Endothelial cell of umbilical vein (primary cell): ENCODE measurements around the gene KIAA1549. TPM values are rescaled to one million over a fixed set of nuclear protein-coding genes. Genes with fewer than 3 reads are reported as not detected.

Source experiments
- BruUV-seq: library from RNA; stranded (reverse); fragments of 400-500 nt; replicated peaks from 2 replicates; lab custom pipeline; 2021; lab: Mats Ljungman, UMichigan
- CTCF ChIA-PET: fragments of 300-600, 350-600 bp; sonication (Branson Sonifier 250); formaldehyde crosslinking; loops from one replicate; lab custom pipeline; 2021; ENCODE audit warnings: antibody characterized with exemption, inconsistent platforms; lab: Charles Lee
- POLR2A ChIA-PET: fragments of 300-600, 350-600 bp; sonication (Branson Sonifier 250); formaldehyde crosslinking; loops from one replicate; lab custom pipeline; 2021; ENCODE audit warnings: antibody characterized with exemption, inconsistent platforms; lab: Charles Lee
- DNase-seq: peaks from one replicate; pipeline ENCODE4 v3.0.0-alpha.2; 2011; ENCODE audit warnings: low read depth, low spot score
- FAIRE-seq: peaks from 2 replicates; lab custom pipeline; 2011; peaks lifted over from hg19 to GRCh38; lab: Jason Lieb, UNC
- H2AFZ ChIP-seq: 2 replicates; pipeline ENCODE4 v1.6.0; 2012; ENCODE audit warnings: low read depth, low read length, control low read depth, inconsistent platforms
- H3K27ac ChIP-seq: 2 replicates; pipeline ENCODE4 v1.5.1; 2011; ENCODE audit warnings: low read depth, mild to moderate bottlenecking, control low read depth, low read length, moderate library complexity; ENCODE audit not compliant: insufficient read depth
- H3K27me3 ChIP-seq, 2 experiments: 2 replicates each; pipeline versions ENCODE4 v1.6.0 to v1.6.1; 2011; ENCODE audit warnings: low read length in 2 of 2, mixed read lengths in 1 of 2; ENCODE audit not compliant: control insufficient read depth in 2 of 2, insufficient read depth in 2 of 2
- H3K36me3 ChIP-seq, 2 experiments: 2 replicates in 1 of 2; 3 replicates in 1 of 2; pipeline ENCODE4 v1.5.1; 2011; ENCODE audit warnings: low read length in 2 of 2, mild to moderate bottlenecking in 1 of 2, moderate library complexity in 1 of 2; ENCODE audit not compliant: control insufficient read depth in 2 of 2, insufficient read depth in 2 of 2; ENCODE audit errors: extremely low read depth in 1 of 2
- H3K4me1 ChIP-seq: 3 replicates; pipeline ENCODE4 v1.5.1; 2011; ENCODE audit warnings: mild to moderate bottlenecking, low read length; ENCODE audit not compliant: control insufficient read depth, insufficient read depth; ENCODE audit errors: extremely low read depth
- H3K4me2 ChIP-seq: 2 replicates; pipeline ENCODE4 v1.6.1; 2011; ENCODE audit warnings: low read length, control low read depth, mixed read lengths; ENCODE audit not compliant: insufficient read depth
- H3K4me3 ChIP-seq, 3 experiments: fragments of 200-600 bp in 1 of 3; sonication (generic), shearing (Covaris generic) in 1 of 3; replicated peaks in 1 of 3; 2 replicates each; pipeline ENCODE4 v1.5.1; 2011 to 2016; ENCODE audit warnings: control low read depth in 3 of 3, low read length in 3 of 3, mild to moderate bottlenecking in 2 of 3, inconsistent platforms in 1 of 3, low read depth in 1 of 3, moderate library complexity in 1 of 3; ENCODE audit not compliant: insufficient read depth in 1 of 3
- H3K79me2 ChIP-seq: 2 replicates; pipeline ENCODE4 v1.6.0; 2012; ENCODE audit warnings: low read length, inconsistent platforms; ENCODE audit not compliant: control insufficient read depth, insufficient read depth
- H3K9ac ChIP-seq: replicated peaks from 2 replicates; pipeline ENCODE3; 2011; ENCODE audit warnings: low read length, control low read depth; ENCODE audit not compliant: insufficient read depth; ENCODE audit errors: extremely low read depth
- H3K9me1 ChIP-seq: replicated peaks from 3 replicates; pipeline ENCODE4 v1.6.0; 2011; ENCODE audit warnings: mild to moderate bottlenecking, low read length; ENCODE audit not compliant: control insufficient read depth, insufficient read depth; ENCODE audit errors: extremely low read depth
- H3K9me3 ChIP-seq: replicated peaks from 2 replicates; pipeline ENCODE4 v1.5.1; 2012; ENCODE audit warnings: low read length, inconsistent platforms; ENCODE audit not compliant: control insufficient read depth, insufficient read depth
- H4K20me1 ChIP-seq: replicated peaks from 2 replicates; pipeline ENCODE3; 2011; ENCODE audit warnings: mild to moderate bottlenecking, low read length; ENCODE audit not compliant: control insufficient read depth, insufficient read depth; ENCODE audit errors: extremely low read depth
- EZH2 ChIP-seq: IDR thresholded peaks from 2 replicates; pipeline ENCODE4 v1.6.1; 2012; ENCODE audit warnings: borderline replicate concordance, low read depth, mild to moderate bottlenecking, moderate library complexity, low read length, inconsistent platforms; ENCODE audit not compliant: severe bottlenecking
- FOS ChIP-seq: IDR thresholded peaks from 2 replicates; pipeline ENCODE4 v1.6.1; 2011; ENCODE audit warnings: mild to moderate bottlenecking, low read length, moderate library complexity, borderline replicate concordance; ENCODE audit not compliant: insufficient read depth
- GATA2 ChIP-seq: IDR thresholded peaks from 2 replicates; pipeline ENCODE4 v1.7.0; 2011; ENCODE audit warnings: low read depth, mild to moderate bottlenecking, moderate library complexity, mixed read lengths, low read length; ENCODE audit not compliant: insufficient read length, insufficient read depth
- JUN ChIP-seq: IDR thresholded peaks from 2 replicates; pipeline ENCODE4 v1.6.1; 2011; ENCODE audit warnings: borderline replicate concordance, low read depth; ENCODE audit not compliant: insufficient read length, insufficient read depth
- MYC ChIP-seq: IDR thresholded peaks from one replicate; pipeline ENCODE4 v1.6.1; 2011; ENCODE audit warnings: mild to moderate bottlenecking, low read depth, low read length
- POLR2A ChIP-seq: IDR thresholded peaks from 2 replicates; pipeline ENCODE4 v1.6.1; 2012; ENCODE audit warnings: low read depth, mild to moderate bottlenecking, control low read depth, low read length
- POLR2AphosphoS5 ChIP-seq: IDR thresholded peaks from 2 replicates; pipeline ENCODE4 v1.6.1; 2012; ENCODE audit warnings: low read depth, mild to moderate bottlenecking, control low read depth, low read length, moderate library complexity; ENCODE audit not compliant: insufficient read depth
- dilution Hi-C: fragments of 300-500 bp; cut with MboI; formaldehyde crosslinking; loops from one replicate; pipeline ENCODE4 v1.15.0; 2019; ENCODE audit warnings: low sequenced_read_pairs; ENCODE audit not compliant: extremely low pct_ligation_motif_present
- intact Hi-C: fragments of 100-400 bp; cut with micrococcal nuclease; formaldehyde crosslinking; loops from one replicate; pipeline ENCODE4 v1.10.0; 2022
- polyA plus RNA-seq, 4 experiments: library from polyadenylated mRNA; depleted of rRNA in 3 of 4; stranded (reverse) in 3 of 4; unstranded in 1 of 4; fragments of >200 nt; gene quantifications; 2 replicates each; pipeline versions ENCODE4 v1.2.1 to v1.2.3, GENCODE V29; 2011 to 2012; ENCODE audit warnings: missing spikeins in 1 of 4
- total RNA-seq: library from RNA; stranded (reverse); gene quantifications from 2 replicates; pipeline ENCODE4 v1.2.3, GENCODE V29; 2021
- TF ChIP-seq, protein P1 (sequence below), 2 donors: IDR thresholded peaks; 1 replicate in 1 of 2; 2 replicates in 1 of 2; pipeline ENCODE4 v1.5.1; 2011; ENCODE audit warnings: low read length in 2 of 2, mild to moderate bottlenecking in 2 of 2, moderate library complexity in 2 of 2, control low read depth in 1 of 2, inconsistent platforms in 1 of 2, low read depth in 1 of 2; ENCODE audit not compliant: insufficient read depth in 1 of 2; ENCODE audit errors: extremely low read depth in 1 of 2
- TF ChIP-seq, protein P2 (sequence below): IDR thresholded peaks from 2 replicates; pipeline ENCODE4 v1.6.1; 2011; ENCODE audit not compliant: insufficient read depth, insufficient read length

The KIAA1549 gene
- total and polyA plus RNA-seq, 2 donors (not counting 3 experiments of a cell fraction or from before 2014, with no cell fraction given) = 4.6 to 10.9 TPM

DNA sequence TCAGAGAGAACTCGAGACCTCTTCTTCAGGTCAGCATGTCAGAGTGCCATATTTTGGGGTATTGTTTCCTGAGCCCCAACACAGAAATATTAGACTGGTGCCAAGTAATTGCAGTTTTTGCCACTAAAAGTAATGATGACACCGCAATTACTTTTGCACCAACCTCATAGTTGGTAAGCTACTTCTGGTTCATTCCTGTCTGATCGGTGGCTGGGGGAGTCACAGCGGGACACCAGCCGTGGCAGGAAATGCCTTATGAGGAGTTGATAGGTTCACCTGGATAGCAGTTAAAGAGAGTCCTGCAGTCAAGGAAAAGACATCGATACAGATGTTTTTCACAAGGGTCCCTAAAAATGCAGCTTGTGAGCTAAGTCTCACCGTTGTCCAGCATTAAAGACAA, 159.3 kb downstream of the KIAA1549 start:
- Histone ChIP-seq H3K4me3 (no peak overlapping the region), H3K9me3 (no peaks in the 10 kb centered on the region), H3K4me1 (no peaks in the 10 kb centered on the region), H3K36me3 (no peaks in the 10 kb centered on the region), H3K27ac (no peak overlapping the region), H4K20me1 (no peaks in the 10 kb centered on the region), H3K9me1 (no peaks in the 10 kb centered on the region), H3K79me2 (no peaks in the 10 kb centered on the region), H3K27me3 (no peaks in the 10 kb centered on the region), H3K4me2 (no peak overlapping the region), H2AFZ (no peak overlapping the region), H3K9ac (no peak overlapping the region)
- DNase-seq (no peak), FAIRE-seq (no peak)
- POLR2A ChIA-PET = no interaction called here
- TF ChIP-seq FOS (no peak), MYC (no peak), POLR2AphosphoS5 (no peak), JUN (no peak), EZH2 (no peak), GATA2 (no peak), POLR2A (no peak)
- TF ChIP-seq, protein P1, sequence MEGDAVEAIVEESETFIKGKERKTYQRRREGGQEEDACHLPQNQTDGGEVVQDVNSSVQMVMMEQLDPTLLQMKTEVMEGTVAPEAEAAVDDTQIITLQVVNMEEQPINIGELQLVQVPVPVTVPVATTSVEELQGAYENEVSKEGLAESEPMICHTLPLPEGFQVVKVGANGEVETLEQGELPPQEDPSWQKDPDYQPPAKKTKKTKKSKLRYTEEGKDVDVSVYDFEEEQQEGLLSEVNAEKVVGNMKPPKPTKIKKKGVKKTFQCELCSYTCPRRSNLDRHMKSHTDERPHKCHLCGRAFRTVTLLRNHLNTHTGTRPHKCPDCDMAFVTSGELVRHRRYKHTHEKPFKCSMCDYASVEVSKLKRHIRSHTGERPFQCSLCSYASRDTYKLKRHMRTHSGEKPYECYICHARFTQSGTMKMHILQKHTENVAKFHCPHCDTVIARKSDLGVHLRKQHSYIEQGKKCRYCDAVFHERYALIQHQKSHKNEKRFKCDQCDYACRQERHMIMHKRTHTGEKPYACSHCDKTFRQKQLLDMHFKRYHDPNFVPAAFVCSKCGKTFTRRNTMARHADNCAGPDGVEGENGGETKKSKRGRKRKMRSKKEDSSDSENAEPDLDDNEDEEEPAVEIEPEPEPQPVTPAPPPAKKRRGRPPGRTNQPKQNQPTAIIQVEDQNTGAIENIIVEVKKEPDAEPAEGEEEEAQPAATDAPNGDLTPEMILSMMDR (IDR thresholded peaks at IDR 0.05; ENCODE audit: extremely low read depth in 1 of 2, insufficient read depth in 1 of 2, low read depth in 1 of 2, low read length in 2 of 2) = no peak
- TF ChIP-seq, protein P2, sequence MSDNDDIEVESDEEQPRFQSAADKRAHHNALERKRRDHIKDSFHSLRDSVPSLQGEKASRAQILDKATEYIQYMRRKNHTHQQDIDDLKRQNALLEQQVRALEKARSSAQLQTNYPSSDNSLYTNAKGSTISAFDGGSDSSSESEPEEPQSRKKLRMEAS = no peak
- BruUV-seq = no TSS peak
- intact Hi-C loops = no loop called here
- CTCF ChIA-PET = no interaction called here
- dilution Hi-C loops = no loop called here
